ENCODE results near the gene WDR11. TPM values are rescaled to one million over a fixed set of nuclear protein-coding genes. Genes with fewer than 3 reads are reported as not detected.

The WDR11 gene
- total and polyA plus RNA-seq, 8 donors, result 9.9 to 122 (median 32.4) TPM

GRCh38 chr10:120931423-120931822, 80.3 kb downstream of the WDR11 start:
- Histone ChIP-seq H3K9me3 (no peaks in the 10 kb centered on the region), H3K36me3 (no peaks in the 10 kb centered on the region), H3K27me3 (no peaks in the 10 kb centered on the region), H3K4me1 (no peaks in the 10 kb centered on the region), H3K4me3 (no peak overlapping the region), H3K27ac (no peak overlapping the region)
- WGBS, 5 donors, result 52 to 68% (median 66%) methylated on average over 3 of the region's 3 CpGs
- intact Hi-C loops (cut with DNase I; ENCODE audit: low total_unique reads), result no loop called here
- no peak for TF ChIP-seq POLR2A (IDR thresholded peaks at IDR 0.05)
- TF ChIP-seq EP300 (IDR thresholded peaks at IDR 0.05), result no peak
- no peak for TF ChIP-seq POLR2AphosphoS5 (IDR thresholded peaks at IDR 0.05)
- no peak for TF ChIP-seq CTCF (IDR thresholded peaks at IDR 0.05)
- DNase-seq, result peak in 1 of 2 donors; percentile 25

GRCh38 chr10:120931999-120932398, 80.8 kb downstream of the WDR11 start:
- no peak overlapping the region for H3K4me3 ChIP-seq
- no peak overlapping the region for H3K27ac ChIP-seq
- intact Hi-C loops (cut with DNase I; ENCODE audit: low total_unique reads), result no loop called here
- TF ChIP-seq POLR2A (IDR thresholded peaks at IDR 0.05) (no peak), POLR2AphosphoS5 (IDR thresholded peaks at IDR 0.05) (no peak), CTCF (IDR thresholded peaks at IDR 0.05) (no peak)
- no peaks in the 10 kb centered on the region for H3K9me3 ChIP-seq
- 57 to 69% (median 65%) methylated on average over 4 of the region's 4 CpGs for WGBS, 5 donors
- DNase-seq, result no peak
- H3K27me3 ChIP-seq, result no peaks in the 10 kb centered on the region
- H3K4me1 ChIP-seq, result no peaks in the 10 kb centered on the region
- no peaks in the 10 kb centered on the region for H3K36me3 ChIP-seq

- no peaks in the 10 kb centered on the region for H3K9me3 ChIP-seq
- peaks cover 0 to 9% (median 4%) of the 10 kb centered on the region in 4 donors for H3K4me1 ChIP-seq
- intact Hi-C loops (cut with DNase I; ENCODE audit: low total_unique reads), result no loop called here
- peaks cover 0 to 25% (median 0%) of the 10 kb centered on the region in 3 donors for H3K27me3 ChIP-seq
- no peak for DNase-seq
- H3K36me3 ChIP-seq, result no peaks in the 10 kb centered on the region
- WGBS, 5 donors, result 92 to 98% (median 94%) methylated on average over 5 of the region's 5 CpGs
- no peak for TF ChIP-seq POLR2A (IDR thresholded peaks at IDR 0.05)
- no peak for TF ChIP-seq CTCF (IDR thresholded peaks at IDR 0.05)
- no peak for TF ChIP-seq EP300 (IDR thresholded peaks at IDR 0.05)
- no peak for TF ChIP-seq POLR2AphosphoS5 (IDR thresholded peaks at IDR 0.05)
- H3K27ac ChIP-seq, result no peak overlapping the region
- H3K4me3 ChIP-seq, result no peak overlapping the region
Observed at GRCh38 chr10:120938822-120939221, 87.7 kb downstream of the WDR11 start.

GRCh38 chr10:120940299-120940900, 89.2 kb downstream of the WDR11 start:
- WGBS, 5 donors, result 37 to 53% (median 47%) methylated on average over 13 of the region's 13 CpGs
- H3K4me1 ChIP-seq, result peaks cover 0 to 9% (median 4%) of the 10 kb centered on the region in 4 donors

More at GRCh38 chr10:120940299-120940900, 89.2 kb downstream of the WDR11 start:
- Histone ChIP-seq H3K36me3 (no peaks in the 10 kb centered on the region), H3K27me3 (peaks cover 0 to 25% (median 0%) of the 10 kb centered on the region in 3 donors), H3K4me3 (no peak overlapping the region), H3K9me3 (no peaks in the 10 kb centered on the region), H3K27ac (no peak overlapping the region)
- no peak for DNase-seq
- TF ChIP-seq EP300 (IDR thresholded peaks at IDR 0.05), result no peak
- TF ChIP-seq CTCF (IDR thresholded peaks at IDR 0.05), result no peak
- TF ChIP-seq POLR2AphosphoS5 (IDR thresholded peaks at IDR 0.05), result no peak
- no peak for TF ChIP-seq POLR2A (IDR thresholded peaks at IDR 0.05)
- intact Hi-C loops (cut with DNase I; ENCODE audit: low total_unique reads), result loop anchor here (5.0 to 10.0 kb wide), 3 partner anchors 664 to 952 kb away; no protein-coding TSS in a partner anchor
